Astrocyte of the spinal cord (primary cell): ENCODE measurements around the gene WWOX.

Experiments
- DNase-seq: peaks from one replicate; pipeline ENCODE4 v3.0.0; 2011; ENCODE audit warnings: low read depth, low spot score
- H3K4me3 ChIP-seq: 2 replicates; pipeline ENCODE4 v1.5.1; 2011; ENCODE audit warnings: low read depth, mild to moderate bottlenecking, low read length, moderate library complexity
- CTCF ChIP-seq: IDR thresholded peaks from 2 replicates; pipeline ENCODE4 v1.5.1; 2012; ENCODE audit warnings: low read depth, mild to moderate bottlenecking, low read length, inconsistent platforms
- in situ Hi-C: cut with HindIII; loops from 2 replicates; pipeline ENCODE4 v1.10.0; 2017; ENCODE audit warnings: low sequenced_read_pairs

Gene WWOX

GRCh38 chr16:78894886-78895285 lies 795.4 kb downstream of the WWOX start:
- DNase-seq: no peak
- TF ChIP-seq CTCF: no peak
- in situ Hi-C loops: no loop called here
- H3K4me3 ChIP-seq: no peak overlapping the region

GRCh38 chr16:78895681-78896080 lies 796.2 kb downstream of the WWOX start:
- no peak for TF ChIP-seq CTCF
- in situ Hi-C loops: no loop called here
- no peak overlapping the region for H3K4me3 ChIP-seq
- no peak for DNase-seq

- DNase-seq: no peak
- no peak for TF ChIP-seq CTCF
- H3K4me3 ChIP-seq: no peak overlapping the region
- in situ Hi-C loops: no loop called here
These were observed 796.8 kb downstream of the WWOX start for GRCh38 chr16:78896280-78896679.

DNA sequence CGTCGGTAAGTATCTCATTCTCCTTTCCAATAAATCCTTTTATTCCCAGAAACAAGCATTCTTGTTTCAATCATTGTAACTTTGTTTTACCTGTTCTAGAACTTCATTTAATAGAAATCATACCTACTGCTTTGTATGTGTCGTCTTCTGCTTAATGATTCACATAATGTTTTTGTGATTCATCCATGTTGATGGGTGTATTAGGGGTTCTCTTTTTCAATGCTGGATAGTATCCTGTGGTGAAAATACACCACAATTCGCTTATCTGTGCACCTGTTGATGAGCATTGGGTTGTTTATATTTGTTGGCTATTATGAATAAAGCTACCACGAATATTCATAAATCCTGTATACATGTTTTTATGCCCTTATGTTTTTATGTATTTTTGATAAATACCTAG lies 797.8 kb downstream of the WWOX start:
- in situ Hi-C loops: no loop called here
- DNase-seq: no peak
- no peak overlapping the region for H3K4me3 ChIP-seq
- TF ChIP-seq CTCF: no peak

DNA sequence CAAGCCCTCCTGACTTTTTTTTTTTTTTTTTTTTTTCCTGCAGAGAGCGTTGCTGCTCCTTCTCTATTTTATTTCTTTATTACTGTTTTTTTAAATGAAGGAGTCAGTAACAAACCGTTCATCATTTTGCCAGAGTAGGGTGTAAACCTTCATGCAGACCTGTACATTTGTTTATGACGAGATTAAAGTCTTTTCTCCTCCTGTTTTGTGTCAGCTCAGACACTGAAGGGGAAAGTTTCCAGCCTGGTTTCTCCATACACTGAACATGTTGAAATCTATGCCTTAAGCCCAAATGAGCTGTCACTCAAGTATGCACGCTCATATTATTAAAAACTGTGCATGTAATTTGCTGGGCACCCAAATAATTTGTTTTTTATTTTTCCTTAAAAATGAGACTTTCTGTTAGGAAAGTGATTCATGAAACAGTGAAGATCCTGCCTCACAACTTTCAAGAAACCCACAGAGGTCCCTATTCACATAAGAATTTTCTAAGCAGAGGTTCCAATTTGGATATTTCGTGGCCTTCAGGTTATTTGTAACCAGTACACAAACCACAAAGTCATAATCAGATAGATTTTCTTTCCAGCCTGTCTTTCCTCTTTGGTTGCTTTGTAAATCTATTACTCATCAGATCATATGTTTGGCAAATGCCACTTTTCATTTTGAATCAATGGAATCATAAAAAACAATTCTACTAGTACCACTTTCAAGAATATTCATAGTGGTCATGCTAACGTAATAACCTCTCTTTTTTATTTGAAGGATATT lies 800.8 kb downstream of the WWOX start:
- DNase-seq: no peak
- H3K4me3 ChIP-seq: no peak overlapping the region
- no peak for TF ChIP-seq CTCF
- in situ Hi-C loops: no loop called here

GRCh38 chr16:78900966-78901365 lies 801.5 kb downstream of the WWOX start:
- no peak overlapping the region for H3K4me3 ChIP-seq
- in situ Hi-C loops: no loop called here
- DNase-seq: no peak
- TF ChIP-seq CTCF: no peak
